Prostate gland (tissue), 2 donors: Measurements from ENCODE around the gene SV2C.

ENCODE experiments used
- CTCF ChIP-seq, 4 experiments: fragments of 200-600 bp in 2 of 4; fragments of 450-650 bp in 2 of 4; sonication (generic) in 2 of 4; IDR thresholded peaks; 1 replicate in 3 of 4; 2 replicates in 1 of 4; pipeline ENCODE4 v1.5.1; 2016 to 2019; ENCODE audit warnings: antibody characterized with exemption in 4 of 4, mild to moderate bottlenecking in 2 of 4, moderate library complexity in 2 of 4
- POLR2A ChIP-seq: fragments of 450-650 bp; IDR thresholded peaks from one replicate; pipeline ENCODE4 v1.6.1; 2016; ENCODE audit warnings: antibody characterized with exemption, mild to moderate bottlenecking

GRCh38 chr5:76319673-76320072, 236.5 kb downstream of the SV2C start:
- TF ChIP-seq POLR2A (no peak), CTCF (IDR thresholded peaks at IDR 0.05) (no peak)
